Measurements from ENCODE around the gene HOXB5.

Gene HOXB5

DNA sequence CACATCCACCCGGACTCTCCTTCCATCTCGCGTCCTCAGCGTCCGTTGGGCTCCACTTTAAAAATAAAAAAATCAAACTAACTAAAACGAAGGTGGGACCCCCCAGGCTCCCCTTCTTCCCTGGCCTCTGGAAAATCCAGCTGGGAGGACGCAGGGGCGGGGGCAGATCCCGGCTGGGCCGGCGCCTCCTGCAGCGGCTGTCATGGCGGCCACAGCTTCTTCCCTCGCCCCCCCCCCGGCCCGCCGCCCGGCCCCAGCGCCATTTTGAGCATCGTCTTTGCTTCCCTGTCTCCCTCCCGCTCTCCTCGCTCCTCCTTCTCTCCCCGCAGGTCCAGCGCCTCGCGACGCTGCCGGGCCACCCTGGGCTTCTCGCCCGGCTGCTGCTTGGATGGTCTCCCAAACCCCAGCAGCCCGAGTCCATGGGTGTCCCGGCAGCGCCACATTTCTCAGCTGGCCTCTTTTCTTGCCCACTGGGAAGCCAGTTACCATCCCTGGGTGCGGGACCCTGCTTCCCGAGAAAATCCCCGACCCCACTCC lies 51.9 kb downstream of the HOXB5 start (continued):
- TF ChIP-seq, protein P1, sequence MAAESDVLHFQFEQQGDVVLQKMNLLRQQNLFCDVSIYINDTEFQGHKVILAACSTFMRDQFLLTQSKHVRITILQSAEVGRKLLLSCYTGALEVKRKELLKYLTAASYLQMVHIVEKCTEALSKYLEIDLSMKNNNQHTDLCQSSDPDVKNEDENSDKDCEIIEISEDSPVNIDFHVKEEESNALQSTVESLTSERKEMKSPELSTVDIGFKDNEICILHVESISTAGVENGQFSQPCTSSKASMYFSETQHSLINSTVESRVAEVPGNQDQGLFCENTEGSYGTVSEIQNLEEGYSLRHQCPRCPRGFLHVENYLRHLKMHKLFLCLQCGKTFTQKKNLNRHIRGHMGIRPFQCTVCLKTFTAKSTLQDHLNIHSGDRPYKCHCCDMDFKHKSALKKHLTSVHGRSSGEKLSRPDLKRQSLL (tag by site-specific recombination; IDR thresholded peaks at IDR 0.05) = peak; percentile 2; the same call in 1 of the 2 replicates
- TF ChIP-seq ZFP37 (tag by site-specific recombination; IDR thresholded peaks at IDR 0.05) = peak; percentile 24; the same call in 1 of the 2 replicates
- no peak for TF ChIP-seq HOXD13 (CRISPR knock-in tag; IDR thresholded peaks at IDR 0.05; ENCODE audit: borderline replicate concordance)
- TF ChIP-seq, protein P2, sequence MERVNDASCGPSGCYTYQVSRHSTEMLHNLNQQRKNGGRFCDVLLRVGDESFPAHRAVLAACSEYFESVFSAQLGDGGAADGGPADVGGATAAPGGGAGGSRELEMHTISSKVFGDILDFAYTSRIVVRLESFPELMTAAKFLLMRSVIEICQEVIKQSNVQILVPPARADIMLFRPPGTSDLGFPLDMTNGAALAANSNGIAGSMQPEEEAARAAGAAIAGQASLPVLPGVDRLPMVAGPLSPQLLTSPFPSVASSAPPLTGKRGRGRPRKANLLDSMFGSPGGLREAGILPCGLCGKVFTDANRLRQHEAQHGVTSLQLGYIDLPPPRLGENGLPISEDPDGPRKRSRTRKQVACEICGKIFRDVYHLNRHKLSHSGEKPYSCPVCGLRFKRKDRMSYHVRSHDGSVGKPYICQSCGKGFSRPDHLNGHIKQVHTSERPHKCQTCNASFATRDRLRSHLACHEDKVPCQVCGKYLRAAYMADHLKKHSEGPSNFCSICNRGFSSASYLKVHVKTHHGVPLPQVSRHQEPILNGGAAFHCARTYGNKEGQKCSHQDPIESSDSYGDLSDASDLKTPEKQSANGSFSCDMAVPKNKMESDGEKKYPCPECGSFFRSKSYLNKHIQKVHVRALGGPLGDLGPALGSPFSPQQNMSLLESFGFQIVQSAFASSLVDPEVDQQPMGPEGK (tag by site-specific recombination; IDR thresholded peaks at IDR 0.05) = peak; percentile 92
- TF ChIP-seq ZNF664 (tag by site-specific recombination; IDR thresholded peaks at IDR 0.05) = no peak
- peak; percentile 17; the same call in 1 of the 2 replicates for TF ChIP-seq ZNF629 (tag by site-specific recombination; IDR thresholded peaks at IDR 0.05)
- 0 out of 2 replicates have a peak, but pooled peaks have one; percentile 29 for TF ChIP-seq ZEB2 (tag by site-specific recombination; IDR thresholded peaks at IDR 0.05)
- TF ChIP-seq SP3 (tag by site-specific recombination; IDR thresholded peaks at IDR 0.05) = 0 out of 2 replicates have a peak, but pooled peaks have one; percentile 46
- TF ChIP-seq ZNF394 (tag by site-specific recombination; IDR thresholded peaks at IDR 0.05; ENCODE audit: borderline replicate concordance) = 0 out of 2 replicates have a peak, but pooled peaks have one; percentile 27
- TF ChIP-seq GLIS2 (tag by site-specific recombination; IDR thresholded peaks at IDR 0.05) = peak; percentile 83
- TF ChIP-seq, protein P3, sequence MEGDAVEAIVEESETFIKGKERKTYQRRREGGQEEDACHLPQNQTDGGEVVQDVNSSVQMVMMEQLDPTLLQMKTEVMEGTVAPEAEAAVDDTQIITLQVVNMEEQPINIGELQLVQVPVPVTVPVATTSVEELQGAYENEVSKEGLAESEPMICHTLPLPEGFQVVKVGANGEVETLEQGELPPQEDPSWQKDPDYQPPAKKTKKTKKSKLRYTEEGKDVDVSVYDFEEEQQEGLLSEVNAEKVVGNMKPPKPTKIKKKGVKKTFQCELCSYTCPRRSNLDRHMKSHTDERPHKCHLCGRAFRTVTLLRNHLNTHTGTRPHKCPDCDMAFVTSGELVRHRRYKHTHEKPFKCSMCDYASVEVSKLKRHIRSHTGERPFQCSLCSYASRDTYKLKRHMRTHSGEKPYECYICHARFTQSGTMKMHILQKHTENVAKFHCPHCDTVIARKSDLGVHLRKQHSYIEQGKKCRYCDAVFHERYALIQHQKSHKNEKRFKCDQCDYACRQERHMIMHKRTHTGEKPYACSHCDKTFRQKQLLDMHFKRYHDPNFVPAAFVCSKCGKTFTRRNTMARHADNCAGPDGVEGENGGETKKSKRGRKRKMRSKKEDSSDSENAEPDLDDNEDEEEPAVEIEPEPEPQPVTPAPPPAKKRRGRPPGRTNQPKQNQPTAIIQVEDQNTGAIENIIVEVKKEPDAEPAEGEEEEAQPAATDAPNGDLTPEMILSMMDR (tag by site-specific recombination; IDR thresholded peaks at IDR 0.05) = peak; percentile 23; the same call in 1 of the 2 replicates
- TF ChIP-seq ZBTB8A (tag by site-specific recombination; IDR thresholded peaks at IDR 0.05) = peak; percentile 79
- peak; percentile 25; the same call in 1 of the 2 replicates for TF ChIP-seq ZNF341 (tag by site-specific recombination; IDR thresholded peaks at IDR 0.05; ENCODE audit: low read depth)
- TF ChIP-seq ZNF2 (tag by site-specific recombination; IDR thresholded peaks at IDR 0.05) = no peak
- peak; percentile 56; the same call in 1 of the 2 replicates for TF ChIP-seq ZBTB17 (tag by site-specific recombination; IDR thresholded peaks at IDR 0.05)
- TF ChIP-seq, protein P4, sequence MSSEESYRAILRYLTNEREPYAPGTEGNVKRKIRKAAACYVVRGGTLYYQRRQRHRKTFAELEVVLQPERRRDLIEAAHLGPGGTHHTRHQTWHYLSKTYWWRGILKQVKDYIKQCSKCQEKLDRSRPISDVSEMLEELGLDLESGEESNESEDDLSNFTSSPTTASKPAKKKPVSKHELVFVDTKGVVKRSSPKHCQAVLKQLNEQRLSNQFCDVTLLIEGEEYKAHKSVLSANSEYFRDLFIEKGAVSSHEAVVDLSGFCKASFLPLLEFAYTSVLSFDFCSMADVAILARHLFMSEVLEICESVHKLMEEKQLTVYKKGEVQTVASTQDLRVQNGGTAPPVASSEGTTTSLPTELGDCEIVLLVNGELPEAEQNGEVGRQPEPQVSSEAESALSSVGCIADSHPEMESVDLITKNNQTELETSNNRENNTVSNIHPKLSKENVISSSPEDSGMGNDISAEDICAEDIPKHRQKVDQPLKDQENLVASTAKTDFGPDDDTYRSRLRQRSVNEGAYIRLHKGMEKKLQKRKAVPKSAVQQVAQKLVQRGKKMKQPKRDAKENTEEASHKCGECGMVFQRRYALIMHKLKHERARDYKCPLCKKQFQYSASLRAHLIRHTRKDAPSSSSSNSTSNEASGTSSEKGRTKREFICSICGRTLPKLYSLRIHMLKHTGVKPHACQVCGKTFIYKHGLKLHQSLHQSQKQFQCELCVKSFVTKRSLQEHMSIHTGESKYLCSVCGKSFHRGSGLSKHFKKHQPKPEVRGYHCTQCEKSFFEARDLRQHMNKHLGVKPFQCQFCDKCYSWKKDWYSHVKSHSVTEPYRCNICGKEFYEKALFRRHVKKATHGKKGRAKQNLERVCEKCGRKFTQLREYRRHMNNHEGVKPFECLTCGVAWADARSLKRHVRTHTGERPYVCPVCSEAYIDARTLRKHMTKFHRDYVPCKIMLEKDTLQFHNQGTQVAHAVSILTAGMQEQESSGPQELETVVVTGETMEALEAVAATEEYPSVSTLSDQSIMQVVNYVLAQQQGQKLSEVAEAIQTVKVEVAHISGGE (tag by site-specific recombination; conservative IDR thresholded peaks at IDR 0.05; ENCODE audit: low read depth) = peak; percentile 20; the same call in 1 of the 2 replicates
- no peak for TF ChIP-seq REPIN1 (tag by site-specific recombination; IDR thresholded peaks at IDR 0.05; ENCODE audit: low read depth)
- peak; percentile 47; the same call in 1 of the 2 replicates for TF ChIP-seq KLF9 (tag by site-specific recombination; IDR thresholded peaks at IDR 0.05; ENCODE audit: low read depth)
- TF ChIP-seq SP7 (tag by site-specific recombination; IDR thresholded peaks at IDR 0.05) = 0 out of 2 replicates have a peak, but pooled peaks have one; percentile 11
- peak; percentile 88 for TF ChIP-seq ZNF335 (tag by site-specific recombination; conservative IDR thresholded peaks at IDR 0.05)
- TF ChIP-seq IKZF3 (tag by site-specific recombination; IDR thresholded peaks at IDR 0.05) = peak; percentile 95
- TF ChIP-seq YY1 (tag by site-specific recombination; IDR thresholded peaks at IDR 0.05) = peak; percentile 89; the same call in 1 of the 2 replicates
- TF ChIP-seq, protein P5, sequence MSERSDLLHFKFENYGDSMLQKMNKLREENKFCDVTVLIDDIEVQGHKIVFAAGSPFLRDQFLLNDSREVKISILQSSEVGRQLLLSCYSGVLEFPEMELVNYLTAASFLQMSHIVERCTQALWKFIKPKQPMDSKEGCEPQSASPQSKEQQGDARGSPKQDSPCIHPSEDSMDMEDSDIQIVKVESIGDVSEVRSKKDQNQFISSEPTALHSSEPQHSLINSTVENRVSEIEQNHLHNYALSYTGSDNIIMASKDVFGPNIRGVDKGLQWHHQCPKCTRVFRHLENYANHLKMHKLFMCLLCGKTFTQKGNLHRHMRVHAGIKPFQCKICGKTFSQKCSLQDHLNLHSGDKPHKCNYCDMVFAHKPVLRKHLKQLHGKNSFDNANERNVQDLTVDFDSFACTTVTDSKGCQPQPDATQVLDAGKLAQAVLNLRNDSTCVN (tag by site-specific recombination; optimal IDR thresholded peaks at IDR 0.05) = peak; percentile 35
- TF ChIP-seq, protein P6, sequence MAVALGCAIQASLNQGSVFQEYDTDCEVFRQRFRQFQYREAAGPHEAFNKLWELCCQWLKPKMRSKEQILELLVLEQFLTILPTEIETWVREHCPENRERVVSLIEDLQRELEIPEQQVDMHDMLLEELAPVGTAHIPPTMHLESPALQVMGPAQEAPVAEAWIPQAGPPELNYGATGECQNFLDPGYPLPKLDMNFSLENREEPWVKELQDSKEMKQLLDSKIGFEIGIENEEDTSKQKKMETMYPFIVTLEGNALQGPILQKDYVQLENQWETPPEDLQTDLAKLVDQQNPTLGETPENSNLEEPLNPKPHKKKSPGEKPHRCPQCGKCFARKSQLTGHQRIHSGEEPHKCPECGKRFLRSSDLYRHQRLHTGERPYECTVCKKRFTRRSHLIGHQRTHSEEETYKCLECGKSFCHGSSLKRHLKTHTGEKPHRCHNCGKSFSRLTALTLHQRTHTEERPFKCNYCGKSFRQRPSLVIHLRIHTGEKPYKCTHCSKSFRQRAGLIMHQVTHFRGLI (tag by site-specific recombination; IDR thresholded peaks at IDR 0.05) = no peak
